EL (cell line): ENCODE results near the gene TLR2.
A peak's percentile ranks its signal among the peaks of the same experiment; 100 is the strongest.

ENCODE experiments used
- DNase-seq: peaks from one replicate; pipeline ENCODE4 v3.0.0-alpha.2; 2016

Gene TLR2

GRCh38 chr4:153735906-153736461 is 51.9 kb downstream of the TLR2 start:
- no peak for DNase-seq

- no peak for DNase-seq
Measured at GRCh38 chr4:153741541-153741940, 57.5 kb downstream of the TLR2 start.

GRCh38 chr4:153745651-153746050 is 61.6 kb downstream of the TLR2 start:
- DNase-seq: no peak

GRCh38 chr4:153747406-153747955 is 63.4 kb downstream of the TLR2 start:
- DNase-seq: no peak

GRCh38 chr4:153748378-153748777 is 64.3 kb downstream of the TLR2 start:
- peak; percentile 59 for DNase-seq

GRCh38 chr4:153750197-153750817 is 66.2 kb downstream of the TLR2 start:
- DNase-seq: peak; percentile 71

GRCh38 chr4:153755186-153755585 is 71.1 kb downstream of the TLR2 start:
- DNase-seq: no peak
